Mononuclear cell (primary cell): Measurements from ENCODE around the gene OR2V1. TPM values are rescaled to one million over a fixed set of nuclear protein-coding genes. Genes with fewer than 3 reads are reported as not detected.
"Not testable (repeated sequence)": the region's sequence is repeated elsewhere in the genome, so short reads cannot be mapped to it uniquely, and the experiment has no call there.

ENCODE experiments used
- H3K27me3 ChIP-seq: 2 replicates; pipeline ENCODE4 v1.6.0; 2011; ENCODE audit warnings: low read length, control low read depth; ENCODE audit not compliant: insufficient read depth
- H3K4me1 ChIP-seq: 2 replicates; pipeline ENCODE4 v1.5.1; 2011; ENCODE audit warnings: mild to moderate bottlenecking, low read length, control low read depth; ENCODE audit not compliant: insufficient read depth
- H3K4me3 ChIP-seq: 2 replicates; pipeline ENCODE4 v1.5.1; 2011; ENCODE audit warnings: mild to moderate bottlenecking, low read length, moderate library complexity
- H3K9me3 ChIP-seq: 2 replicates; pipeline ENCODE4 v1.5.1; 2011; ENCODE audit warnings: low read depth, mild to moderate bottlenecking, control low read depth, low read length
- total RNA-seq: library from RNA; depleted of rRNA; stranded (reverse); fragments of >200 nt; gene quantifications from one replicate; pipeline ENCODE4 v1.2.3, GENCODE V29; 2012

OR2V1 gene
- total RNA-seq, 1 donor = not detected

GRCh38 chr5:181146927-181147636 lies 16.1 kb upstream of the OR2V1 start, which contains the start of gene OR2V2:
TSS of gene OR2V2 (plus strand) at chr5:181147586. CDS start at chr5:181154943, 7,357 bp downstream.
- H3K27me3 ChIP-seq = peaks cover 15% of the 10 kb centered on the region
- H3K4me3 ChIP-seq = not testable (repeated sequence)

GRCh38 chr5:181145133-181145532 lies 14.2 kb upstream of the OR2V1 start:
- H3K9me3 ChIP-seq = no peaks in the 10 kb centered on the region

More at GRCh38 chr5:181146927-181147636, 16.1 kb upstream of the OR2V1 start, which contains the start of gene OR2V2:
- not testable (repeated sequence) for H3K9me3 ChIP-seq, H3K4me1 ChIP-seq

GRCh38 chr5:181142054-181142453 lies 11.1 kb upstream of the OR2V1 start:
- Histone ChIP-seq H3K4me3 (no peak overlapping the region), H3K9me3 (no peaks in the 10 kb centered on the region), H3K4me1 (no peaks in the 10 kb centered on the region), H3K27me3 (peaks cover 15% of the 10 kb centered on the region)

More at GRCh38 chr5:181145133-181145532, 14.2 kb upstream of the OR2V1 start:
- Histone ChIP-seq H3K4me1 (no peaks in the 10 kb centered on the region), H3K27me3 (peaks cover 15% of the 10 kb centered on the region), H3K4me3 (no peak overlapping the region)

GRCh38 chr5:181140766-181141165 lies 9.8 kb upstream of the OR2V1 start:
- no peaks in the 10 kb centered on the region for H3K9me3 ChIP-seq
- H3K27me3 ChIP-seq = peaks cover 15% of the 10 kb centered on the region
- H3K4me1 ChIP-seq = no peaks in the 10 kb centered on the region
- H3K4me3 ChIP-seq = no peak overlapping the region

GRCh38 chr5:181138258-181138657 lies 7.3 kb upstream of the OR2V1 start:
- H3K9me3 ChIP-seq = no peaks in the 10 kb centered on the region
- peaks cover under 1% of the 10 kb centered on the region for H3K27me3 ChIP-seq
- H3K4me3 ChIP-seq = no peak overlapping the region
- no peaks in the 10 kb centered on the region for H3K4me1 ChIP-seq

GRCh38 chr5:181136361-181136955 lies 5.5 kb upstream of the OR2V1 start:
- Histone ChIP-seq H3K27me3 (peaks cover 3% of the 10 kb centered on the region), H3K4me1 (no peaks in the 10 kb centered on the region), H3K9me3 (no peaks in the 10 kb centered on the region), H3K4me3 (no peak overlapping the region)

GRCh38 chr5:181134259-181134658 lies 3.3 kb upstream of the OR2V1 start:
- Histone ChIP-seq H3K4me3 (no peak overlapping the region), H3K9me3 (no peaks in the 10 kb centered on the region), H3K27me3 (peaks cover 3% of the 10 kb centered on the region), H3K4me1 (no peaks in the 10 kb centered on the region)

- Histone ChIP-seq H3K4me1 (no peaks in the 10 kb centered on the region), H3K27me3 (peaks cover 3% of the 10 kb centered on the region), H3K4me3 (no peak overlapping the region), H3K9me3 (no peaks in the 10 kb centered on the region)
Measured at GRCh38 chr5:181133610-181134231, 2.8 kb upstream of the OR2V1 start.

- H3K9me3 ChIP-seq = no peaks in the 10 kb centered on the region
- H3K4me3 ChIP-seq = no peak overlapping the region
- H3K27me3 ChIP-seq = peaks cover 3% of the 10 kb centered on the region
- H3K4me1 ChIP-seq = no peaks in the 10 kb centered on the region
Measured at GRCh38 chr5:181133083-181133482, 2.1 kb upstream of the OR2V1 start.

- Histone ChIP-seq H3K9me3 (no peaks in the 10 kb centered on the region), H3K4me3 (no peak overlapping the region), H3K27me3 (peaks cover 3% of the 10 kb centered on the region), H3K4me1 (no peaks in the 10 kb centered on the region)
Measured at GRCh38 chr5:181131514-181131913, 545 bp upstream of the OR2V1 start.

- H3K9me3 ChIP-seq, H3K27me3 ChIP-seq, H3K4me3 ChIP-seq, H3K4me1 ChIP-seq: not testable (repeated sequence)
Measured at GRCh38 chr5:181130081-181130480, 888 bp downstream of the OR2V1 start.

- H3K4me3 ChIP-seq = no peak overlapping the region
- H3K27me3 ChIP-seq = peaks cover 3% of the 10 kb centered on the region
- H3K9me3 ChIP-seq = no peaks in the 10 kb centered on the region
- H3K4me1 ChIP-seq = no peaks in the 10 kb centered on the region
Measured at GRCh38 chr5:181129601-181130000, 1.4 kb downstream of the OR2V1 start.

GRCh38 chr5:181127907-181128626 lies 2.9 kb downstream of the OR2V1 start:
- H3K27me3 ChIP-seq = peaks cover 3% of the 10 kb centered on the region
- no peak overlapping the region for H3K4me3 ChIP-seq
- no peaks in the 10 kb centered on the region for H3K4me1 ChIP-seq
- no peaks in the 10 kb centered on the region for H3K9me3 ChIP-seq

GRCh38 chr5:181127456-181127855 lies 3.5 kb downstream of the OR2V1 start:
- Histone ChIP-seq H3K27me3 (no peaks in the 10 kb centered on the region), H3K9me3 (no peaks in the 10 kb centered on the region), H3K4me1 (no peaks in the 10 kb centered on the region), H3K4me3 (no peak overlapping the region)

- no peak overlapping the region for H3K4me3 ChIP-seq
- no peaks in the 10 kb centered on the region for H3K27me3 ChIP-seq
- H3K9me3 ChIP-seq = no peaks in the 10 kb centered on the region
- H3K4me1 ChIP-seq = no peaks in the 10 kb centered on the region
Measured at GRCh38 chr5:181126841-181127240, 4.1 kb downstream of the OR2V1 start.
